H9 (cell line): ENCODE results near the gene YES1. TPM values are rescaled to one million over a fixed set of nuclear protein-coding genes. Genes with fewer than 3 reads are reported as not detected.

Source experiments
- DNase-seq: peaks from one replicate; pipeline ENCODE4 v3.0.0-alpha.2; 2017
- H2AFZ ChIP-seq: one replicate; pipeline ENCODE4 v1.6.1; 2013; ENCODE audit warnings: mild to moderate bottlenecking, low read length, control low read depth, moderate library complexity
- H2AK5ac ChIP-seq: 2 replicates; pipeline ENCODE4 v1.6.1; 2013; ENCODE audit warnings: low read length, control low read depth, mixed read lengths; ENCODE audit not compliant: insufficient read length
- H2BK120ac ChIP-seq: one replicate; pipeline ENCODE4 v1.6.1; 2013; ENCODE audit warnings: low read depth, mild to moderate bottlenecking, low read length, control low read depth, inconsistent platforms; ENCODE audit not compliant: poor library complexity, severe bottlenecking
- H2BK12ac ChIP-seq: 2 replicates; pipeline ENCODE4 v1.6.1; 2013; ENCODE audit warnings: low read length, control low read depth, mixed read lengths, low read depth; ENCODE audit not compliant: insufficient read length
- H2BK15ac ChIP-seq: 2 replicates; pipeline ENCODE4 v1.6.1; 2013; ENCODE audit warnings: low read depth, low read length, control low read depth
- H2BK20ac ChIP-seq: one replicate; pipeline ENCODE4 v1.6.1; 2013; ENCODE audit warnings: low read depth, mild to moderate bottlenecking, low read length, control low read depth, inconsistent platforms; ENCODE audit not compliant: poor library complexity, severe bottlenecking
- H2BK5ac ChIP-seq: 2 replicates; pipeline ENCODE4 v1.6.1; 2013; ENCODE audit warnings: low read length, control low read depth, mixed read lengths; ENCODE audit not compliant: insufficient read length
- H3K14ac ChIP-seq: 2 replicates; pipeline ENCODE4 v1.6.1; 2013; ENCODE audit warnings: low read length, control low read depth; ENCODE audit not compliant: insufficient read depth
- H3K18ac ChIP-seq: 2 replicates; pipeline ENCODE4 v1.6.1; 2013; ENCODE audit warnings: low read depth, mild to moderate bottlenecking, mixed read lengths, low read length, control low read depth; ENCODE audit not compliant: insufficient read length
- H3K23ac ChIP-seq: 2 replicates; pipeline ENCODE4 v1.6.1; 2013; ENCODE audit warnings: low read length, control low read depth, mixed read lengths, low read depth; ENCODE audit not compliant: insufficient read length
- H3K23me2 ChIP-seq: 2 replicates; pipeline ENCODE4 v1.6.1; 2013; ENCODE audit warnings: low read depth, mild to moderate bottlenecking, mixed read lengths, low read length, control low read depth; ENCODE audit not compliant: insufficient read length, poor library complexity, severe bottlenecking
- H3K27ac ChIP-seq: 2 replicates; pipeline ENCODE4 v1.5.1; 2013; ENCODE audit warnings: low read length, control low read depth, mixed read lengths, low read depth; ENCODE audit not compliant: insufficient read length
- H3K27me3 ChIP-seq: 2 replicates; pipeline ENCODE4 v1.6.1; 2013; ENCODE audit warnings: low read length, control low read depth, inconsistent platforms; ENCODE audit not compliant: insufficient read depth
- H3K4ac ChIP-seq: 2 replicates; pipeline ENCODE4 v1.6.1; 2013; ENCODE audit warnings: low read depth, mild to moderate bottlenecking, control low read depth, inconsistent platforms, low read length, moderate library complexity
- H3K4me1 ChIP-seq: 2 replicates; pipeline ENCODE4 v1.6.1; 2013; ENCODE audit warnings: low read length, control low read depth, inconsistent platforms; ENCODE audit not compliant: insufficient read depth
- H3K4me2 ChIP-seq: 2 replicates; pipeline ENCODE4 v1.6.1; 2013; ENCODE audit warnings: low read length, control low read depth, mixed read lengths; ENCODE audit not compliant: insufficient read length, insufficient read depth
- H3K56ac ChIP-seq: 2 replicates; pipeline ENCODE4 v1.6.1; 2013; ENCODE audit warnings: low read depth, mild to moderate bottlenecking, mixed read lengths, low read length, control low read depth; ENCODE audit not compliant: insufficient read length
- H3K79me1 ChIP-seq: 2 replicates; pipeline ENCODE4 v1.6.1; 2013; ENCODE audit warnings: low read depth, mild to moderate bottlenecking, moderate library complexity, low read length, control low read depth, inconsistent platforms; ENCODE audit not compliant: insufficient read depth, poor library complexity, severe bottlenecking
- H3K79me2 ChIP-seq: 2 replicates; pipeline ENCODE4 v1.6.1; 2013; ENCODE audit warnings: low read length, control low read depth, inconsistent platforms; ENCODE audit not compliant: insufficient read depth
- H3K9ac ChIP-seq: 2 replicates; pipeline ENCODE4 v1.6.1; 2013; ENCODE audit warnings: low read length, control low read depth, mixed read lengths; ENCODE audit not compliant: insufficient read length; ENCODE audit errors: extremely low read depth
- H3K9me3 ChIP-seq: one replicate; pipeline ENCODE4 v1.6.1; 2013; ENCODE audit warnings: low read depth, low read length, inconsistent platforms; ENCODE audit not compliant: control insufficient read depth
- H3T11ph ChIP-seq: one replicate; pipeline ENCODE4 v1.6.1; 2013; ENCODE audit warnings: mild to moderate bottlenecking, low read length, control low read depth, inconsistent platforms
- H4K20me1 ChIP-seq: one replicate; pipeline ENCODE4 v1.6.1; 2013; ENCODE audit not compliant: control insufficient read depth, insufficient read length, insufficient read depth
- H4K5ac ChIP-seq: 2 replicates; pipeline ENCODE4 v1.6.1; 2013; ENCODE audit warnings: low read depth, mild to moderate bottlenecking, mixed read lengths, low read length, control low read depth; ENCODE audit not compliant: insufficient read length
- H4K8ac ChIP-seq: replicated peaks from 2 replicates; pipeline ENCODE4 v1.6.1; 2013; ENCODE audit warnings: low read length, control low read depth, mixed read lengths, low read depth; ENCODE audit not compliant: insufficient read length
- H4K91ac ChIP-seq: 2 replicates; pipeline ENCODE4 v1.6.1; 2013; ENCODE audit warnings: low read depth, mild to moderate bottlenecking, moderate library complexity, mixed read lengths, low read length, control low read depth; ENCODE audit not compliant: insufficient read length
- H3K27ac Mint-ChIP-seq, 3 experiments: 2 replicates in 2 of 3; 3 replicates in 1 of 3; pipeline ENCODE4 v1.8.0; 2020 to 2021; ENCODE audit warnings: mixed read lengths in 3 of 3, mild to moderate bottlenecking in 1 of 3, moderate library complexity in 1 of 3
- H3K27me3 Mint-ChIP-seq: 2 replicates; pipeline ENCODE4 v1.8.0; 2021; ENCODE audit warnings: low read depth, mild to moderate bottlenecking, moderate library complexity, mixed read lengths
- H3K36me3 Mint-ChIP-seq, 3 experiments: 2 replicates in 2 of 3; 3 replicates in 1 of 3; pipeline ENCODE4 v1.8.0; 2020 to 2021; ENCODE audit warnings: low read depth in 3 of 3, mixed read lengths in 3 of 3; ENCODE audit not compliant: insufficient read depth in 1 of 3
- H3K4me1 Mint-ChIP-seq, 2 experiments: 2 replicates each; pipeline ENCODE4 v1.8.0; 2020; ENCODE audit warnings: mixed read lengths in 2 of 2
- H3K4me3 Mint-ChIP-seq, 2 experiments: 2 replicates in 1 of 2; 3 replicates in 1 of 2; pipeline ENCODE4 v1.8.0; 2020 to 2021; ENCODE audit warnings: mild to moderate bottlenecking in 2 of 2, mixed read lengths in 2 of 2, moderate library complexity in 1 of 2
- H3K9me3 Mint-ChIP-seq, 2 experiments: 2 replicates in 1 of 2; 3 replicates in 1 of 2; pipeline ENCODE4 v1.8.0; 2020; ENCODE audit warnings: mild to moderate bottlenecking in 2 of 2, mixed read lengths in 2 of 2, moderate library complexity in 1 of 2
- CTCF ChIP-seq: fragments of 200-600 bp; sonication (generic); conservative IDR thresholded peaks from 3 replicates; pipeline ENCODE4 v1.8.0; 2021; ENCODE audit warnings: antibody characterized with exemption, mild to moderate bottlenecking
- WGBS: extraction: QIAGEN DNeasy Blood & Tissue Kit; methylation state at CpG from one replicate; pipeline ENCODE4 v1.1.7; 2013; ENCODE audit warnings: missing lambda C conversion rate, low lambda C conversion rate, mixed read lengths; ENCODE audit not compliant: insufficient read length; ENCODE audit errors: extremely low coverage; 5-methylcytosine and 5-hydroxymethylcytosine counted together
- total RNA-seq: library from RNA; stranded (reverse); gene quantifications from 2 replicates; pipeline ENCODE4 v1.2.1, GENCODE V29; 2021

YES1 gene
- total RNA-seq, 1 experiment from 2014 or later: 86.9 TPM

- no peak overlapping the region for H2AFZ ChIP-seq
- no peaks in the 10 kb centered on the region for H3K27me3 ChIP-seq
- no peak overlapping the region for H3K18ac ChIP-seq
- H3K27ac Mint-ChIP-seq: no peak overlapping the region
- no peak for TF ChIP-seq CTCF
- no peaks in the 10 kb centered on the region for H3K79me1 ChIP-seq
- H2BK15ac ChIP-seq: no peak overlapping the region
- no peak overlapping the region for H2AK5ac ChIP-seq
- no peak overlapping the region for H3K27ac ChIP-seq
- peaks cover 16% of the 10 kb centered on the region for H3K27me3 Mint-ChIP-seq
- H3K4me1 Mint-ChIP-seq: peaks cover 29 to 31% of the 10 kb centered on the region in 2 experiments
- no peak overlapping the region for H3K4ac ChIP-seq
- DNase-seq: no peak
- H3K79me2 ChIP-seq: no peaks in the 10 kb centered on the region
- no peak overlapping the region for H3K23ac ChIP-seq
- H3T11ph ChIP-seq: no peak overlapping the region
- H3K4me1 ChIP-seq: peaks cover 6% of the 10 kb centered on the region; the same call in 1 of the 2 replicates
- H3K4me2 ChIP-seq: no peak overlapping the region
- H4K8ac ChIP-seq: no peak overlapping the region
- H3K9me3 Mint-ChIP-seq: no peaks in the 10 kb centered on the region
- H2BK12ac ChIP-seq: no peak overlapping the region
- no peaks in the 10 kb centered on the region for H4K20me1 ChIP-seq
- peaks cover 13 to 58% (median 41%) of the 10 kb centered on the region in 3 experiments for H3K36me3 Mint-ChIP-seq
- H3K23me2 ChIP-seq: no peaks in the 10 kb centered on the region
- no peak overlapping the region for H4K91ac ChIP-seq
- no peak overlapping the region for H4K5ac ChIP-seq
- H3K9me3 ChIP-seq: no peaks in the 10 kb centered on the region
- no peak overlapping the region for H2BK120ac ChIP-seq
- no peak overlapping the region for H3K14ac ChIP-seq
- WGBS: no CpG with 5 or more reads among the region's 5 CpGs
- H3K56ac ChIP-seq: no peak overlapping the region
- H3K9ac ChIP-seq: no peak overlapping the region
- H2BK20ac ChIP-seq: no peak overlapping the region
- H3K4me3 Mint-ChIP-seq: no peak overlapping the region
- H2BK5ac ChIP-seq: no peak overlapping the region
Observed at GRCh38 chr18:683531-683930, 128.5 kb downstream of the YES1 start.
